Brain pericyte (primary cell): Measurements from ENCODE around the gene DCP1B.

Experiments used
- DNase-seq: peaks from one replicate; pipeline ENCODE4 v3.0.0-alpha.2; 2012; ENCODE audit warnings: low read depth, low spot score

Gene DCP1B

DNA sequence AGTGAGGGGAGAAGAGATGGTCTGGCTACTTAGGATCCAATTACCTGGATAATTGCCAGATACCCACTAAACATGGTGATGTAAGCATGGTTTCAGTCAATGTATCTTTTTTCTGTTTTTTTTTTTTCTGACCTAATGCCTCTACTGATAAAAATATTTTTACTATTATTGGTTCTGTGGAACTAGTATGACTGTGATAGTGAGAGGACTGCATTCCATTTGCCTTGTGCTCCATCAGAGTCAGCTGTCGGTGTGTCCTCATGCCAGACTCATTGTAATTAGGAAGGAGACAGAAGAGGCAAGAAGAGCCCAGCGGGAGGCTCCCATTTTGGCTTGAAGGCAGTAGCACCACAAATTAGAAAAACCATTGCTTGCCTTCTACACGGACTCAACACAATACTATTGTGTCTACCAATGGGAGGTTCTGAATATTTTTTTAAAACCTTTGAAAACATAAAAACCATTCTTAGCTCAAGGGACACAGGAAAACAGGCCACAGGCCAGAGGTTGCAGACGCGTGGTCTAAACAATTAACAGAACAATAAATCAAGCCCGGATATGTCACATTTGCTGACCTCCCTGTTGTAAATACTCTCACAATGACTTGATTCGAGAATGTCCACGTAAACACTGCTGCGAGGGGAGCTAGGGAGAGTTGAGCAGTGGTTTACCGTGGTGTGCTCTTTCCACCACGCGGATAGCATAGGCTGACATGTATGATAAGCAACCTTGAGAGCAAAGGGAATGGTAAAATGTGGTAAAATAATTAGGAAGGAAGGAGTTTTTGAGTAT is 13.5 kb upstream of the DCP1B start:
- DNase-seq = no peak

DNA sequence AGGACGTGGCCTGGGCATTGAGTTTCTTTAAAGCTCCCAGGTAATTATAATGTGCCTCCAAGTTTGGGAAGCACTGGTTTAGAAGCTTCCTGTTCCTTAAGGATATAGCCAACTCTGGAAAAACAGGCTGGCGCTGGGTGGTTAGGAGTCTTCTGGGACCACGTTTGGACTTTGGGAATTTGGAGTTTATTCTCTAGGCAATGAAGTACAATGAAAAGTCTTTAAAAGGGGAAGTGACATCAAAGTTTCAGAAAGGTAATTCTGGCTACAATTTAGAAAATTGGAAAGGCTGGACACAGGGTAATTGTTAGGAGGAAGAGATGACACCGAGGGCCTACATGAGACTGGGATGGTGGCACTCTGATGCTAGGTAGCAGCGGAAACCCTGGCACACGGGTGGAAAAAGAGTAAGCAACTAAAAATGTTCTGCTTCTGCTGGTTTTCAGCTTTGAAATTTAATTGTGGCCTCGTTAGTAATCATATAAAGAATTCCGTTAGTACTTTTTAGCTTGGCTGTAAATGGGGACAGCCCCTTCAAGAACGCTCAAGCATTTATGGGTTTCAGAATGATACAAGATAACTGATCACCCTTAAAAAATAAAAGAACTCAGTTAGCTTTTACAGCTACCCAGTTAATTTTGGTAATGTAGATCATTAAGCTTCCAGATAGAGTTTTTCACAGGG is 12.7 kb upstream of the DCP1B start:
- no peak for DNase-seq

DNA sequence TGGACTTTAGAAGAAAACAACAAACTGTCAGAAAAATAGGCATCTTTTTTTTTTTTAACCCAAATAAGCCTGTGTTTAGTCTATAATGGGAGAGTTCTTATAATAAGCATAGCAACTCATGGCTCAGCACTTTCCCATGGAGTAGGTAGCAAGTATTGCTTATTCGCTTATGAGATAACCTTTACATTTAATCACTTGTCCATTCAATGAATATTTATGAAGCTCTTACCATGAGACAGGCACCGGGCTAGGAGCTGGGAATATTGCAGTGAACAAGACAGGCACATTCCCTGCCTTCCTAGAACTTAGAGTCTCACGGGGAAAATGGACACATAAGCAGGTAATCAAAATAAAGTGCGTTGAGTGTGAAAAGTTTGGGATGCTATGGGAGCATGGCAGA is 10.0 kb upstream of the DCP1B start:
- no peak for DNase-seq

DNA sequence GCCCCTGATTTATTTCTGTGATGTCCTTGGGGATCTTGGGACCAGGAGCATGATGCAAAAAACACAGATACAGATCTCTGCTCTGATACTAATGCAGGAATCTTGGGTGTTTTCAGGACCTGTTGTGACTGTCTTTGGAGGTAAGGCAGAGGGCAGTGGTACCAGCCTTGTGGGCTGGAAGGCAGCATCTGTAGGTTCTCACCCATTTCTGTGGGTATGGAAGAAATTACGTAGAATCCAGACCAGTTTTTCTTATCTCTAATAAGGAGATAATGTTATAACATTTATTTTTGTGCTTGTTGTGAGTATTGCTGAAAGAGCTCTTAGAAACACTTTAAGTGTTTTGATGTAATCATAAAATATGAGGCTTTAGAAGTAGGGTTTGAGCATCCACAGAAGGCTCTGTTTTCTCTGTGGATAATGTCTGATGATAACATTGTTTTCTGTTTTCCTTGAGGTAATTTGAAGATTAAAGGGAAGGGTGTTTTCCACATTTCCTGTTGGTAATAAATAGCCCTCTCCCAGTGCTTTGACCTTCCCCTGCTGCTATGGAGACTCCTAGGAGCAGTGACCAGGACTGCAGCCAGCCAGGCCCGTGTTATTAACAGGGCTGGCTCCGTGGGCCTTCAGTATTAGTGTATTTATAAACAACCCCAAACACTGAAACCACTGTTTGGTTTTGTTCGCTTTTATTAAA is 9.4 kb upstream of the DCP1B start:
- no peak for DNase-seq

DNA sequence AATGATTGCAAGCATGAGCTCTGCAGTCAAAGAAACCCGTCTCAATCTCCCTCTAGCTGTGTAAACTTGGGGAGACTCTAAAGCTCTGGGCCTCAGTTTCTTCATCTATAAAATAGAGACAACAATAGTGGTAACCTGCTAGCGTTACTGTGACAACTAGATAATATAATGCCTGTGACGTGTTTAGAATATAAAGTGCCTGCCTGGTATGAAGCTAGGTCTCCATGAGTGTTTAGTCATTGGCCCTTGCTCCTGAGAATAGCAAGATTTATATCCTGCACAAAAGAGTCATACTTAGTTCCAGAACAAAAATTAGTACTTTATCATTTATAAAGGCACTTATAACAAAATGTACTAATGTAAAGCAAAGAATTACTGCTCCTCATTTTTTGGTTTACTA is 8.8 kb upstream of the DCP1B start:
- DNase-seq = no peak

DNA sequence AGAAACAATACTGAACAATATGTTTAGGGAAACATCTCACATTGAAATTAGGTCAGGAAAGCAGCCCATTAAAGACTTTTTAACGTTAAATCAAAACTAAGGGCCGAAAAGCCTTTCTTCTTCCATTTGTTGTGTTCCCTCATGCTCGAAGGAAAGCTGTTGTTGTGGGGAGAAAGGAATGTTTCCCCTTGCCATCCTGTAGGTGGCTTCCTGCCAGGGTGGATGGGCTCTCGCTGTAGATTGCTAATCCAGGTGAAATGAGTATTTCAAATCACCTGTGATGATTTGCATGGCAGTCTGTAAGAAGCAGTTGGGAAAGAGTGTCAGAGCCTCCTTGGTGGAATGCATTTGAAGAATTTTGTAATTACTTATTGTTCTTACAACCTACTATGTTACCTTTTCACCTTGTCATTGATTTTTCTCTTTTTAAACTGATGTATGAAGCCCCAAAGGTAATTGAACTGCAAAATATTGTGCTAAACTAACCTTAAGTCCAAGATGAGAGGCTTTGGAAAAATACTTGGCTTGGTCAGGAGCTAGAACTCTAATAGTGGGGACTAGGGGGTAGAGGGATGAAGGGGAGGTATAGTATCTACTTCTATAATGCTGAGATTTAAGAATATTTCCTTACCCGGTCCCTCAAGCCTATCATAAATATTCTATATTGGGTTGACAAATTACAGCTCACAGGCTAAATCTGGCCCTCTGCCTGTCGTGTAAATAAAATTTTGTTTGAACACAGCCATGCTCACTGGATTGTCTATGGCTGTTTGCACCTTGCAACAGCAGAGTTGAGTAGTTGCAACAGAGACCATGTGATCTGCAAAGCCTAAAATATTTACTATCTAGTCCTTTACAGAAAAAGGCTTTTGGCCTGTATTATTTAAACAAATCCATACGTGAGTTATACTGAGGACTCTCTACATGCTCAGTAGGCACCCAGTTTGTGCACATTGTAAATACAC is 7.7 kb upstream of the DCP1B start:
- DNase-seq = no peak

DNA sequence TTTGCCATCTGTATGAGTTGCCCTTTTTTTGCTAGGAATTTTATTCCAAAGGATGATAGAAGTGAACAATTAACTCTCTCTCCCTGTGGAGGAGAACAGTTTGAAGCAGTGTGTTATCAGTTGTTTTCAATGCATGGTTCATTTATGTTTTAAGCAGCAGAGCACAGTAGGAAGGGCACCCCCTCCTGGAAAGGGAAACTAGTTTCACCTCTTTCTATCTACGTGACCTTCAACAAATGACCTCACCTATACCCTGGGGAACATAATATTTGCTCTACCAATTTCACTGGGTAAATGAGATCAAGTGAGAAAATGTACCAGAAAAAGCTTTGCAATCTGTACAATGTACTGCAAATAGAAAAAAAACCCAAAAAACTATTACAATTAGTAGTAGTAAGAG is 5.4 kb upstream of the DCP1B start:
- no peak for DNase-seq

DNA sequence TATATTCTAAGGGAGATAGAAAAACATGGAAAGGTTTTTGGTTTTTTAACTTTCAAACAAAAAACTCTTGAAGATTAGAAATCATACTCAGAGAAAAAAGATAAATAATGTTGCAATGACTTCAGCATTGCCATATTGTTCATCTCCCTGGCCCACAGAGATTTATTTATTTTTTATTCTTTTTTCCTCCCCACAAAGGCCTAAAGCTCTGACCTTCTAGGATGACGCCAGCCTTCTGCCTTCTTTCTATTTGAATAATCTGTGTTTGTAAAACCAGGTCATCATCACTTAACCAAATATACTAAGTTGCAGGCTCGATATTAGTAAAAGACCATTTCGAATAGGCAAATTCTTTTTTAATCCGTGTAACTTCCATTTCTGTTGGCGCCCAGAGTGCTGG is 4.4 kb upstream of the DCP1B start:
- no peak for DNase-seq

DNA sequence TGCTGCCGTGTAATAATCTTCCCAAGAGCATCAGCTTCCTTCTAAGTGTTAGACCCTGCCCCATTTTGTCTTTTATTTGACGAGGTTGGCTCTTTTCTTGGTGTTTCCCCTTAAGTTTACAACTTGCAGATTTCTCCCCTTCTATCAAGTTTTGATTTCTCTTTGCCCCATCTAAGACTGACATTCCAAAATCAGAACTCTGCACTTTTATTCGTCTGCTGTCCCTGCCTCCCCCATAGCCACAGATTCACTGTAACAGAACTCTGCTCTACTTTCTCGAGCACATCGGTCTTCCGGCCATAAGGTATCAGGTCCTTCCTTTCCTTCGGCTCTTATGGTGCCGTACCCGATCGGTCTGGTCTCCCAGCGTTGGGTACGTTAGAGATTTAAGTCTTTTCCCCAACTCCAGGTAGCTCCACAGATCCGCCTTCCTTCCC is 563 bp downstream of the DCP1B start:
- DNase-seq = no peak

DNA sequence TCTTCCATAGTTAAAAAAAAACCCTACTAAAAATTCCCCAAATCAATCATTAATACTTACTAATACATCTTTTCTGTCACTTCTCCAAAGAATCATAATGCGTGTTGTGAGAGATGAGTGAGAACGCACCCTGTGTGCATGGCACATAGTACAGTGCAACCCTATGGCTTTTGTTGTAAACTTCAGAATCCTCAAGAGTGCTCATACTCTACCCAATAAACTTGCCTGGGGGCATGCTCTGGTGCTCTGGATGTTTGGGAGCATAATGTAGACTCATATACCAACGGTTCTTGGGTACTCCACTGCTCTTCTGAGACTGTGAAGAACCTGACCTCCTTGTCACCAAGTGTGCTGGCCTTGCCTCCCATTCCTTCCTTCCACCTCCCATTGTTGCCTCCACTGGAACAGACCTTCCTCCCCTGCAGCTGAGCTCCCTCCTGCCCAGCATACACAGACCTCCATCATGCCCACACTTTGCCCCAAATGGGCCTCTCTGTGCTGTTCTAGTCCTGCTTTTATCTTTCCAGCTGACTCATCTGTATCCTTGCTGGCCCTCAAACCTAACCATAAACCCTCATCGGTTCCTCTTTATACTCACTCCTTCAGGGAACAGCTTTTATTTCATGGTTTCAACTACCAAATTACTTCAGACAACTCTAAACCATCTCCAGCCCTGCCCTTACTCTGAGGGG is 8.9 kb downstream of the DCP1B start:
- no peak for DNase-seq

DNA sequence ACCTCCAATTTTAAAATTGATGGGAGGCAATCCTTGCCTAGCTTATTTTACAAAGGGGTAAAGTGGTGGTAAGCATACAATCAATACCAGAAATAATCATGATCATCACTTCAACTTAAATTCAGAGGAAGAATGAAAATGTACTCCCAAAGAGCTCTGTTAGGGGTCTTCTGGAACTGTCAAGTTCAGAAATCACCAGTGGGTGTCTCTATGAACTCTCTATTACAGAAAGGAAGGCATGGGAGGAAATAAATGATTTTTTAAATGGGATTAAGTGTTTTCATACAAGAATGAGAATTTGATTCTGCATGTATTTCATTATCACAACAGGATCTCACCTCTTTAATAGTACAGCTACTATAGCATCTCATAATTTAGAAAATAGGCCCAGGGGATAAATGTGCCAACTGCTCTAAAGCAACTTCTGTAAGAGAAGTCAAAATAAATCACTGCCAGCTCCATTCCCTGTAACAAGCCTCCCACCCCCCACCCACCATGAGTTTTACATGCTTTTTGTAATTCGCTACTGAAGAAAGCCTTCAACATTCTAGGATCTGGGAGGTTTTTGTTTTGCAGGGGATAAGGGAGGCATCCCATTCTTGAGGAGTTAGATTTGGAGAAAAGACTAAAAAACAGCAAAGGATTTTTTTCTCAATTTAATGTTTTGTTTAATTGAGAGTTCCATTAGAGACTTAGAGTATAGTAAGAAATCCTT is 9.7 kb downstream of the DCP1B start:
- DNase-seq = no peak

DNA sequence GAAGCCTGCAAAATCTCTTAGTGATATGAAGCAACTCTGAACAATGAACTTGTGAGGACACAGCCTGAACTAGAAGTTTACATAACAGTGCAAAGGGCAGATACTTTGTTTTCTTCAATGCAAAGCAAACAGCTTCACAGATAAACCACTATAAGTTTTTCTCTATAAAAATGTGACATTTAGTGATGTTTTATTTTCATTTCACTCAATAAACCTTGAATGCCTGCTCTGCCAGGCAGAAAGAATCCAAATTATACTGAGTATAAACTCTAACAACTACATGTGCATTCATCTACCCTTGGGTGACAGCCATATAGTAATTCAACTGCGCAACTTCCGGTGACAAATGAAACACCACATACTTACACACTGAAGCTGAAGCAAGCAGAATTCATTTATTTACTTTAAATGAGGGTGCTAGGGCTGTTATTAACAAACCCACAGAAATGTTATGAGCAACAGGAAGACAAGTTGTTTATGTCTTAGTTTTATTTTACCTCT is 10.3 kb downstream of the DCP1B start:
- DNase-seq = no peak

DNA sequence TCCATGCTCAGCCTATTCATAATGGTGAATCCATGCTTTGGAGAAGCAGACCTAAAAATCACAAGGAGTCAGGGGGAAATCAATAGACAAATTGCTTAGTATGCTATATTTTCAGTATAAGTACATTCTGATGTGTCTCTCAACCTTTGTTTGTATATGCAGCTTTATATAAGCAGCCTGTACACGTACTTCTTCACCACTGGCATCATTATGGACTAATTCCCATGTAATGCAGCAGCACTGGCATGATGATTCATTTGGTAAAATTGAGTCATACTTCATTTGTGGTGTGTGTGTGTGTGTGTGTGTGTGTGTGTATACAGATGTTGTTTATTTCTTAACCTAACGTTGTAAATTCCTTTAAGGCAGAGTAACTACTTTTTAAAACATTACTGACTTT is 10.9 kb downstream of the DCP1B start:
- peak; percentile 30 for DNase-seq

DNA sequence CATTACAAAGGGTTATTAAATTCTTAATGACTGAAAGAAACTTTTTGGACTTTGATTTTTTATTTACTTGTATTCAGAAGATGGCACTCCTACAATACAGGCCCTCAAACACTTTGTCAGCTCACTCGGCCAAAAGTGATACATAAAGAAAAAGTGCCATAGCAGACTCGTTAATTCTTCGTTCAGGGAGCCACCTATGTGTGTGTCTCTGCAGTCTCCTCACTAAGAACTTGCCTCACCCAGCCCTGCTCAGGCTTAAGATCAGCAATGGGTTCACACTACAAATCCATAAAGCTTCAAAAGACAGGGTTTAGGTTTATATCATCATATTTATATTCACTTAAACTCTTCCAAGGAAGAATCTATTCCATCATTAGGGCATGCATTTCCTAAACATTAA is 11.5 kb downstream of the DCP1B start:
- no peak for DNase-seq

DNA sequence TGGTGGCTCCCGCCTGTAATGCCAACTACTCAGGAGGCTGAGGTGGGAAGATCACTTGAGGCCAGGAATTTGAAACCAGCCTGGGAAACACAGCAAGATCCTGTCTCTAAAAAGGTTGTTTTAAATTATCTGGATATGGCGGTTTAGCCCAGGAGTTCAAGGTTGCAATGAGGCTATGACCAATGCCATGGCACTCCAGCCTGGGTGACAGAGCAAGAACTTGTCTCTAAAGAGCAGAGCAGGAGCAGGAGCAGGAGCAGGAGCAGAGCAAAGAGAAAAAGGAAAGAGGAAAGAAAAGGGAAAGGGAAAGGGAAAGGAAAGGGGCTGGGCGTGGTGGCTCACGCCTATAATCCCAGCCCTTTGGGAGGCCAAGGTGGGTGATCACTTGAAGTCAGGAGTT is 15.1 kb downstream of the DCP1B start:
- no peak for DNase-seq

DNA sequence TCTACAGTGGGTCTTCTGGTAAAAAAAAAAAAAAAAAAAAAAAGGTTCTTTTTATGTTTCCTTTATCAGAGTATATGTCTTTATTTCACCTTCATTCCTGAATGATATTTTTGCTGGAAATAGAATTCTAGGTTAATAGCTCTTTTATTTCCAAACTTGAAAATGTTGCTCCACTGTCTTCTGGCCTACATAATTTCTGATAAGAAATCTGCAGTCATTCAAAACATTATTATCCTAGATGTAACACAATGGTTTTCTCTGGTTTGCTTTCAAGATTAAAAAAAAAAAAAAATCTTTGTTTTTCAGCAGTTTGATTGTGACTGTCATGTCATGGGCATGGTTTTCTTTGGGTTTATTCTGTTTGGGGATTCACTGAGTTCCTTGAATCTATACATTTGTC is 19.5 kb downstream of the DCP1B start:
- DNase-seq = no peak

DNA sequence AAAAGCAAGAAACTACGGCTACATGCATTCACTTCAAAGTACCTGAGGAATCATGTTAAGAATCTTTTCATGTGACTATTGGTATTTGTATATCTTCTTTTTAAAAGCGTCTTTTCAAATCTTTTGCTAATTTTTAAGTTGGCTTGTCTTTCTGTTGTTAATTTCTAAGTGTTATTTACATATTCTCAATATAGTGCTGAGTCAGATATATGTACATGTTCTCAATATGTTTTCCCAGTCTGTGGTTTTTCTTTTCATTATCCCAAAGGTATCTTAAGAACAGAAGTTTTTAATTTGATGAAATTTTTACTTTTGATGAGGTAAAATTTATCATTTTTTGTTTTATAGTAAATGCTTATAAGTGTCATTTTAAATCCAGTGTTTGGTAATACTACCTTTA is 24.0 kb downstream of the DCP1B start:
- DNase-seq = no peak

DNA sequence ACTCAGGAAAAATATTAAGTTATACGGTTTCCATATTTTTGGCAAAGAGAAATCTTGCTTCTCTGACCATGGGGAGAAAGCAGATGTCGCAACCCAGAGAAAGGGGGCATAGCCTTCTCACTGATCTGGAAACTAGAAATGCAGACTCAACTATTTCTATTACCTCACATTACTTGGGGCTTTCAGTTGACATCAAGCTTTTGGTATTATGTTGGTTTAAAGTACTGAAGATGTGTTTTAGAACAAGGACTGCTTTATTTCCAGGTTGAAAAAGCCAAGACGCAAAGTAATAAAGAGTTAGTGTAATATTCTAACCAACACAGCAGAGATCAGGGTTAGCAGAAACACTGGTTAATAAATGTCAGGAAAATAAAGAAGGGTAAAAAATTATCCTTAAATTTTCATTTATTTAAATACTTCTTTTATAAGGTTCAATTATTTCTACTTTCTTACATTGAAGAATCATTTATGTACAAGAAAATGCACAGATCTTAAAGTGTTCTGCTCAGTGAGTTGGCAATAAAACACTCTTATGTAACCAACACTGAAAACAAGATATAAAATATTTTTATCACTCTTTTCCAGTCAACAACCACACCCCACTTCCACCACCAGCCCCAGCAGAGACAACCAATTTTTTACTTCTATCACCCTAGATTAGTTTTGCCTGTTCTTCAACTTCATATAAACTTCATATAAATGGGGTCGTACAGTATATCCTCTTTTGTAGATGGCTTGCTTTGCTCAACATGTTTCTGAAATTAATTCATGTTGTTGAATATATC is 26.0 kb downstream of the DCP1B start:
- DNase-seq = no peak

DNA sequence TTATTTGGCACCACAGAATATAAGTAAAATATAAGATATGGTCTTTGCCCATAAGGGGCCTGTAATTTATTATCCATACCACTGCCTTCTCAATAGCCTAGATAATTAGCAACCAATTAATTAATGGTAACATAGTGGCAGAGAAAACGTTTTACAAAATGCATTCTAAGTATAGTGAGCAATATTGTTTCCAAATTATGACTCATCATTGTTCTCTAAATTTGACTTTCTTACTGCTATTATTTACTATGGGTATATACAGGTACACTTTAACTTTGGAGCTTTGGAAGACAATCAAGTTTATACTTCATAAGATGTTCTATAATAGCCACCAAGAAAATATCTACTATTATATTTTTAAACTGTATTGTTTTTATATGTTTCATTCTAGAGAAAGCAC is 26.7 kb downstream of the DCP1B start:
- no peak for DNase-seq
